ENCODE measurements around the gene GHR. TPM values are rescaled to one million over a fixed set of nuclear protein-coding genes. Genes with fewer than 3 reads are reported as not detected.

The GHR gene
- total and polyA plus RNA-seq, 4 donors: 2.9 to 17.1 (median 8.6) TPM

GRCh38 chr5:42555797-42556196 is 132.6 kb downstream of the GHR start:
- H3K9me3 ChIP-seq (ENCODE audit: control insufficient read depth, low read length): no peaks in the 10 kb centered on the region
- DNase-seq (no peak), ATAC-seq (ENCODE audit: low FRiP score) (no peak)
- no peak overlapping the region for H3K4me3 ChIP-seq (ENCODE audit: low read length in 2 of 2)
- no peaks in the 10 kb centered on the region for H3K36me3 ChIP-seq (ENCODE audit: control insufficient read depth in 1 of 2, insufficient read depth in 2 of 2, low read length in 1 of 2)
- H3K27me3 ChIP-seq (ENCODE audit: control insufficient read depth in 1 of 2, insufficient read depth in 2 of 2, low read length in 1 of 2): no peaks in the 10 kb centered on the region
- WGBS, 2 donors: 84 to 94% methylated on average over 6 of the region's 6 CpGs
- H3K27ac ChIP-seq (ENCODE audit: low read depth in 1 of 2, low read length in 2 of 2): no peak overlapping the region
- peaks cover 0 to 2% of the 10 kb centered on the region in 2 donors for H3K4me1 ChIP-seq (ENCODE audit: control insufficient read depth in 1 of 2, insufficient read depth in 2 of 2, low read length in 2 of 2)
- intact Hi-C loops (cut with DNase I): no loop called here

- no peaks in the 10 kb centered on the region for H3K27me3 ChIP-seq (ENCODE audit: control insufficient read depth in 1 of 2, insufficient read depth in 2 of 2, low read length in 1 of 2)
- H3K4me3 ChIP-seq (ENCODE audit: low read length in 2 of 2): no peak overlapping the region
- H3K36me3 ChIP-seq (ENCODE audit: control insufficient read depth in 1 of 2, insufficient read depth in 2 of 2, low read length in 1 of 2): no peaks in the 10 kb centered on the region
- 78 to 79% methylated on average over 1 of the region's 1 CpG for WGBS, 2 donors
- H3K4me1 ChIP-seq (ENCODE audit: control insufficient read depth in 1 of 2, insufficient read depth in 2 of 2, low read length in 2 of 2): peaks cover 2 to 7% of the 10 kb centered on the region in 2 donors
- H3K9me3 ChIP-seq (ENCODE audit: control insufficient read depth, low read length): no peaks in the 10 kb centered on the region
- ATAC-seq (ENCODE audit: low FRiP score) (no peak), DNase-seq (no peak)
- intact Hi-C loops (cut with DNase I): no loop called here
- no peak overlapping the region for H3K27ac ChIP-seq (ENCODE audit: low read depth in 1 of 2, low read length in 2 of 2)
Measured at GRCh38 chr5:42557689-42558088, 134.4 kb downstream of the GHR start.

- ATAC-seq (ENCODE audit: low FRiP score): no peak
- WGBS, 2 donors: 6 to 18% methylated on average over 1 of the region's 1 CpG
- Histone ChIP-seq H3K4me1 (ENCODE audit: control insufficient read depth in 1 of 2, insufficient read depth in 2 of 2, low read length in 2 of 2) (peaks cover 3 to 7% of the 10 kb centered on the region in 2 donors), H3K36me3 (ENCODE audit: control insufficient read depth in 1 of 2, insufficient read depth in 2 of 2, low read length in 1 of 2) (no peaks in the 10 kb centered on the region), H3K27me3 (ENCODE audit: control insufficient read depth in 1 of 2, insufficient read depth in 2 of 2, low read length in 1 of 2) (no peaks in the 10 kb centered on the region), H3K4me3 (ENCODE audit: low read length in 2 of 2) (no peak overlapping the region), H3K9me3 (ENCODE audit: control insufficient read depth, low read length) (no peaks in the 10 kb centered on the region), H3K27ac (ENCODE audit: low read depth in 1 of 2, low read length in 2 of 2) (no peak overlapping the region)
- intact Hi-C loops (cut with DNase I): no loop called here
- DNase-seq: no peak
Measured at GRCh38 chr5:42561656-42562055, 138.4 kb downstream of the GHR start.

- Histone ChIP-seq H3K27ac (ENCODE audit: low read depth in 1 of 2, low read length in 2 of 2) (peak overlapping the region; percentile 5 to 18), H3K9me3 (ENCODE audit: control insufficient read depth, low read length) (no peaks in the 10 kb centered on the region), H3K4me1 (ENCODE audit: control insufficient read depth in 1 of 2, insufficient read depth in 2 of 2, low read length in 2 of 2) (peaks cover 5 to 12% of the 10 kb centered on the region in 2 donors), H3K4me3 (ENCODE audit: low read length in 2 of 2) (no peak overlapping the region), H3K27me3 (ENCODE audit: control insufficient read depth in 1 of 2, insufficient read depth in 2 of 2, low read length in 1 of 2) (no peaks in the 10 kb centered on the region), H3K36me3 (ENCODE audit: control insufficient read depth in 1 of 2, insufficient read depth in 2 of 2, low read length in 1 of 2) (no peaks in the 10 kb centered on the region)
- DNase-seq (no peak), ATAC-seq (ENCODE audit: low FRiP score) (no peak)
- WGBS, 2 donors: 69 to 72% methylated on average over 6 of the region's 6 CpGs
- intact Hi-C loops (cut with DNase I): no loop called here
Measured at GRCh38 chr5:42564689-42565356, 141.6 kb downstream of the GHR start.

GRCh38 chr5:42566652-42567295 is 143.5 kb downstream of the GHR start:
- no peak for ATAC-seq (ENCODE audit: low FRiP score)
- 3 to 6% methylated on average over 5 of the region's 5 CpGs for WGBS, 2 donors

GRCh38 chr5:42569325-42569724 is 146.1 kb downstream of the GHR start:
- no peak for ATAC-seq (ENCODE audit: low FRiP score)
- Histone ChIP-seq H3K9me3 (ENCODE audit: control insufficient read depth, low read length) (no peaks in the 10 kb centered on the region), H3K27me3 (ENCODE audit: control insufficient read depth in 1 of 2, insufficient read depth in 2 of 2, low read length in 1 of 2) (no peaks in the 10 kb centered on the region), H3K4me3 (ENCODE audit: low read length in 2 of 2) (no peak overlapping the region), H3K27ac (ENCODE audit: low read depth in 1 of 2, low read length in 2 of 2) (peak overlapping the region in 1 of 2 donors; percentile 34), H3K4me1 (ENCODE audit: control insufficient read depth in 1 of 2, insufficient read depth in 2 of 2, low read length in 2 of 2) (peaks cover 5 to 9% of the 10 kb centered on the region in 2 donors), H3K36me3 (ENCODE audit: control insufficient read depth in 1 of 2, insufficient read depth in 2 of 2, low read length in 1 of 2) (no peaks in the 10 kb centered on the region)
- no peak for DNase-seq
- WGBS, 2 donors: 88 to 94% methylated on average over 2 of the region's 2 CpGs
- intact Hi-C loops (cut with DNase I): no loop called here

More at GRCh38 chr5:42566652-42567295, 143.5 kb downstream of the GHR start:
- Histone ChIP-seq H3K36me3 (ENCODE audit: control insufficient read depth in 1 of 2, insufficient read depth in 2 of 2, low read length in 1 of 2) (no peaks in the 10 kb centered on the region), H3K27me3 (ENCODE audit: control insufficient read depth in 1 of 2, insufficient read depth in 2 of 2, low read length in 1 of 2) (no peaks in the 10 kb centered on the region), H3K27ac (ENCODE audit: low read depth in 1 of 2, low read length in 2 of 2) (peak overlapping the region in 1 of 2 donors; percentile 90), H3K4me3 (ENCODE audit: low read length in 2 of 2) (peak overlapping the region; percentile 6 to 54), H3K4me1 (ENCODE audit: control insufficient read depth in 1 of 2, insufficient read depth in 2 of 2, low read length in 2 of 2) (peaks cover 9% of the 10 kb centered on the region in 2 donors), H3K9me3 (ENCODE audit: control insufficient read depth, low read length) (no peaks in the 10 kb centered on the region)
- intact Hi-C loops (cut with DNase I): no loop called here
- DNase-seq: no peak

GRCh38 chr5:42569953-42570548 is 146.8 kb downstream of the GHR start:
- DNase-seq (no peak), ATAC-seq (ENCODE audit: low FRiP score) (no peak)
- WGBS, 2 donors: 93 to 96% methylated on average over 1 of the region's 1 CpG
- no peaks in the 10 kb centered on the region for H3K27me3 ChIP-seq (ENCODE audit: control insufficient read depth in 1 of 2, insufficient read depth in 2 of 2, low read length in 1 of 2)
- H3K4me1 ChIP-seq (ENCODE audit: control insufficient read depth in 1 of 2, insufficient read depth in 2 of 2, low read length in 2 of 2): peaks cover 5 to 9% of the 10 kb centered on the region in 2 donors
- H3K9me3 ChIP-seq (ENCODE audit: control insufficient read depth, low read length): no peaks in the 10 kb centered on the region
- no peak overlapping the region for H3K4me3 ChIP-seq (ENCODE audit: low read length in 2 of 2)
- no peak overlapping the region for H3K27ac ChIP-seq (ENCODE audit: low read depth in 1 of 2, low read length in 2 of 2)
- intact Hi-C loops (cut with DNase I): no loop called here
- H3K36me3 ChIP-seq (ENCODE audit: control insufficient read depth in 1 of 2, insufficient read depth in 2 of 2, low read length in 1 of 2): no peaks in the 10 kb centered on the region

GRCh38 chr5:42570966-42571960 is 148.0 kb downstream of the GHR start:
- no peak overlapping the region for H3K27ac ChIP-seq (ENCODE audit: low read depth in 1 of 2, low read length in 2 of 2)
- WGBS, 2 donors: 27 to 29% methylated on average over 8 of the region's 8 CpGs
- ATAC-seq (ENCODE audit: low FRiP score): no peak
- H3K4me1 ChIP-seq (ENCODE audit: control insufficient read depth in 1 of 2, insufficient read depth in 2 of 2, low read length in 2 of 2): peaks cover 5 to 6% of the 10 kb centered on the region in 2 donors
- intact Hi-C loops (cut with DNase I): no loop called here
- no peaks in the 10 kb centered on the region for H3K36me3 ChIP-seq (ENCODE audit: control insufficient read depth in 1 of 2, insufficient read depth in 2 of 2, low read length in 1 of 2)
- H3K4me3 ChIP-seq (ENCODE audit: low read length in 2 of 2): no peak overlapping the region
- H3K27me3 ChIP-seq (ENCODE audit: control insufficient read depth in 1 of 2, insufficient read depth in 2 of 2, low read length in 1 of 2): no peaks in the 10 kb centered on the region
- no peaks in the 10 kb centered on the region for H3K9me3 ChIP-seq (ENCODE audit: control insufficient read depth, low read length)
- DNase-seq: no peak
